CD4-positive, alpha-beta T cell treated with Interleukin-6 for 4 hours (primary cell): ENCODE data around the gene VASN.
"Not testable (repeated sequence)": the region's sequence is repeated elsewhere in the genome, so short reads cannot be mapped to it uniquely, and the experiment has no call there.

Experiments
- DNase-seq: peaks from one replicate; pipeline ENCODE4 v3.0.0-alpha.2; 2020; ENCODE audit warnings: mixed read lengths

Gene VASN

GRCh38 chr16:4371357-4372000 lies at the start of gene VASN:
Gene VASN (plus strand): TSS chr16:4371848. CDS start chr16:4380878, 9,030 bp downstream.
- peak; percentile 74 for DNase-seq

- DNase-seq: no peak
These were observed 49.3 kb upstream of the VASN start for GRCh38 chr16:4322121-4323052.

GRCh38 chr16:4323071-4323844 lies 48.4 kb upstream of the VASN start:
- DNase-seq: no peak

GRCh38 chr16:4323845-4324488 lies 47.7 kb upstream of the VASN start:
- DNase-seq: no peak

- no peak for DNase-seq
These were observed 47.0 kb upstream of the VASN start for GRCh38 chr16:4324492-4325252.

GRCh38 chr16:4325253-4325758 lies 46.3 kb upstream of the VASN start:
- no peak for DNase-seq

GRCh38 chr16:4327386-4328045 lies 44.1 kb upstream of the VASN start:
- DNase-seq: peak; percentile 19

GRCh38 chr16:4328046-4328781 lies 43.4 kb upstream of the VASN start:
- DNase-seq: peak; percentile 66

GRCh38 chr16:4328782-4329775 lies 42.6 kb upstream of the VASN start:
- DNase-seq: no peak

- DNase-seq: peak; percentile 79
These were observed 41.3 kb upstream of the VASN start for GRCh38 chr16:4330277-4330874.

GRCh38 chr16:4332083-4332482 lies 39.6 kb upstream of the VASN start:
- no peak for DNase-seq

- no peak for DNase-seq
These were observed 38.9 kb upstream of the VASN start for GRCh38 chr16:4332623-4333307.

GRCh38 chr16:4333308-4333638 lies 38.4 kb upstream of the VASN start:
- no peak for DNase-seq

GRCh38 chr16:4333714-4334113 lies 37.9 kb upstream of the VASN start:
- not testable (repeated sequence) for DNase-seq

- no peak for DNase-seq
These were observed 36.7 kb upstream of the VASN start for GRCh38 chr16:4334724-4335495.

GRCh38 chr16:4336701-4337539 lies 34.7 kb upstream of the VASN start:
- no peak for DNase-seq
